GM18505 (cell line): ENCODE results near the gene MDP1.

Experiments used
- ATAC-seq: cut with Tn5 transposase; IDR thresholded peaks from one replicate; pipeline ENCODE4 v1.9.1; 2021; ENCODE audit not compliant: unreplicated experiment
- POLR2A ChIP-seq: IDR thresholded peaks from 4 replicates; pipeline ENCODE4 v1.6.1; 2011; ENCODE audit warnings: borderline replicate concordance; ENCODE audit not compliant: insufficient read depth, insufficient read length; ENCODE audit errors: extremely low read depth

The MDP1 gene

GRCh38 chr14:24171422-24172260 lies 44.2 kb downstream of the MDP1 start, which contains the start of gene REC8:
TSS of gene REC8 (plus strand) at chr14:24172080. CDS start at chr14:24172553, 473 bp downstream.
- peak; percentile 44 for TF ChIP-seq POLR2A
- peak; percentile 83 for ATAC-seq

DNA sequence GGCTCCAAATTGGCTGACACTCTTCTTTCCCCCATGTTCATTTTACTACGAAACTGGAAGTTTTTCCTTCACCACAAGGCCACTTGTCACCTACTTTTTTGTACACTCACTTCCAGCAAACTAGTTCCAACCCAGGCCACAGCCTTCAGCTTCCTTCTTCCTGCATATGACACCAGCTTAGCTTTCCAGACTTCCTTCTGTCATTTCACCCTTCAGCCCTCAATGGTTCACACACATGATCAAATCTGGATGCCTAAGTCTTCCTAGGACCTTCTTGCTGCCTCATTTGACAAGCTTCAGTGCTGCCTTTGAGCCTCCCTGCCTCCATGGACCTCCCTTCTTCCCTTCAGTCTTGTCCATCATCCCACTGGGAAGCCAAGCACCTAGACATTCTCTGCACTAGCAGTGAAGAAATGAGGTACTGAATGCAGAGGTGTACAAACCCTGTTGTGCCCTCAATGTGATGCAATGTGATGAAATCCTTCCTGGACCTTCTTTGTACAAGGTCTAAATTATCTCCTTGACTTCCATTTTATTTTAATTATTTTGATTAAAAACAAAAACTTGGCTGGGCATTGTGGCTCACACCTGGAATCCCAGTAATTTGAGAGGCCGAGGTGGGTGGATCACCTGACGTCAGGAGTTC lies 48.3 kb downstream of the MDP1 start:
- no peak for TF ChIP-seq POLR2A
- ATAC-seq: no peak

GRCh38 chr14:24165785-24166184 lies 50.1 kb downstream of the MDP1 start:
- ATAC-seq: no peak
- peak; percentile 35 for TF ChIP-seq POLR2A

DNA sequence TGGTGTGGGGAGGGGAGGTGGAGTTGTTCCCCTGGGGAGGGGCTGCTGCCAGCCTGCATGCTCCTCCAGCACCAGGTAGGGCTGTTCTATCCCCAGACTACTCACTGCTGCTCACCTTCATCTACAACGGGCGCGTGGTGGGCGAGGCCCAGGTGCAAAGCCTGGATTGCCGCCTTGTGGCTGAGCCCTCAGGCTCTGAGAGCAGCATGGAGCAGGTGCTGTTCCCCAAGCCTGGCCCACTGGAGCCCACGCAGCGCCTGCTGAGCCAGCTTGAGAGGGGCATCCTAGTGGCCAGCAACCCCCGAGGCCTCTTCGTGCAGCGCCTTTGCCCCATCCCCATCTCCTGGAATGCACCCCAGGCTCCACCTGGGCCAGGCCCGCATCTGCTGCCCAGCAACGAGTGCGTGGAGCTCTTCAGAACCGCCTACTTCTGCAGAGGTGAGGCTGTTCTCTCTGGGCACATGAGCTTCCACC lies 51.3 kb downstream of the MDP1 start:
- no peak for TF ChIP-seq POLR2A
- no peak for ATAC-seq
